HCT116 (cell line): ENCODE measurements around the gene DGKG.

Experiments
- CEBPB ChIP-seq: IDR thresholded peaks from 2 replicates; pipeline ENCODE4 v1.6.1; 2012; ENCODE audit warnings: low read depth
- CTCF ChIP-seq, 3 experiments: fragments of 200-600 bp in 1 of 3; sonication (generic) in 1 of 3; IDR thresholded peaks in 2 of 3; conservative IDR thresholded peaks in 1 of 3; 2 replicates each; pipeline ENCODE4 v1.5.1; 2012 to 2017; ENCODE audit warnings: low read depth in 2 of 3, low read length in 2 of 3, antibody characterized with exemption in 1 of 3, borderline replicate concordance in 1 of 3, control low read depth in 1 of 3, mild to moderate bottlenecking in 1 of 3, mixed read lengths in 1 of 3, mixed run types in 1 of 3, moderate library complexity in 1 of 3; ENCODE audit not compliant: insufficient read depth in 1 of 3
- EZH2phosphoT487 ChIP-seq: fragments of 200-600 bp; IDR thresholded peaks from 2 replicates; pipeline ENCODE4 v1.6.1; 2018; ENCODE audit warnings: antibody characterized with exemption, borderline replicate concordance
- RAD21 ChIP-seq: IDR thresholded peaks from 2 replicates; pipeline ENCODE4 v1.6.1; 2012; ENCODE audit warnings: low read depth, mild to moderate bottlenecking
- SIN3A ChIP-seq: IDR thresholded peaks from 2 replicates; pipeline ENCODE4 v1.6.1; 2012; ENCODE audit warnings: low read depth
- ZNF274 ChIP-seq: fragments of 200-500 bp; sonication (Bioruptor generic); IDR thresholded peaks from 2 replicates; pipeline ENCODE4 v1.6.1; 2014; ENCODE audit warnings: mild to moderate bottlenecking, low read depth, low read length, inconsistent platforms

GRCh38 chr3:186406669-186407635 is 44.9 kb upstream of the DGKG start:
- TF ChIP-seq CTCF (IDR thresholded peaks at IDR 0.05 in 2 of 3, conservative IDR thresholded peaks at IDR 0.05 in 1 of 3; ENCODE audit: borderline replicate concordance in 1 of 3, insufficient read depth in 1 of 3, low read depth in 2 of 3, low read length in 2 of 3) (no peak), SIN3A (no peak), EZH2phosphoT487 (no peak), CEBPB (no peak), RAD21 (no peak), ZNF274 (no peak)
